A673 (cell line): ENCODE results near the gene ZBTB45.
"Not testable (repeated sequence)": the region's sequence is repeated elsewhere in the genome, so short reads cannot be mapped to it uniquely, and the experiment has no call there.

Experiments
- EZH2 ChIP-seq: fragments of 200-600 bp; sonication (generic); IDR thresholded peaks from 2 replicates; pipeline ENCODE4 v1.6.1; 2017; ENCODE audit warnings: borderline replicate concordance, low read depth, mild to moderate bottlenecking, mixed read lengths, antibody characterized with exemption, low read length; ENCODE audit not compliant: poor library complexity, severe bottlenecking
- TF ChIP-seq, protein P1 (sequence below): fragments of 300-800, 200-600 bp; sonication (generic); conservative IDR thresholded peaks from 2 replicates; pipeline ENCODE4 v1.5.1; 2017; ENCODE audit warnings: low read depth, mild to moderate bottlenecking, antibody characterized with exemption, low read length, moderate library complexity, mixed read lengths

DNA sequence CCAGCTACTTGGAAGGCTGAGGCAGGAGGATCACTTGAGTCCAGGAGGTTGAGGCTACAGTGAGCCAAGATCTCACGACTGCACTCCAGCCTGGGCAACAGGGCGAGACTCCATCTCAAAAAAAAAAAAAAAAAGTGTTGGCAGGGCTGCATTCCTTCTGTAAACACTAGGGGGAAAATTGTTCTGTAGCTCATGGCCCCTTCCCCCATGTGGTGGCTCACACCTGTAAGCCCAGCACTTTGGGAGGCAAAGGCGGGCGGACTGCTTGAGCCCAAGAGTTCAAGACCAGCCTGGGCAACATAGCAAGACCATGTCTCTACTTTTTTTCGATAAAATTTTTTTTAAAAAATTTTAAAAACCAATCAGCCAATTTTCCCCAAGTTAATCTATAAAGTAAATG is 35.3 kb downstream of the ZBTB45 start:
- not testable (repeated sequence) for TF ChIP-seq EZH2
- TF ChIP-seq, protein P1, sequence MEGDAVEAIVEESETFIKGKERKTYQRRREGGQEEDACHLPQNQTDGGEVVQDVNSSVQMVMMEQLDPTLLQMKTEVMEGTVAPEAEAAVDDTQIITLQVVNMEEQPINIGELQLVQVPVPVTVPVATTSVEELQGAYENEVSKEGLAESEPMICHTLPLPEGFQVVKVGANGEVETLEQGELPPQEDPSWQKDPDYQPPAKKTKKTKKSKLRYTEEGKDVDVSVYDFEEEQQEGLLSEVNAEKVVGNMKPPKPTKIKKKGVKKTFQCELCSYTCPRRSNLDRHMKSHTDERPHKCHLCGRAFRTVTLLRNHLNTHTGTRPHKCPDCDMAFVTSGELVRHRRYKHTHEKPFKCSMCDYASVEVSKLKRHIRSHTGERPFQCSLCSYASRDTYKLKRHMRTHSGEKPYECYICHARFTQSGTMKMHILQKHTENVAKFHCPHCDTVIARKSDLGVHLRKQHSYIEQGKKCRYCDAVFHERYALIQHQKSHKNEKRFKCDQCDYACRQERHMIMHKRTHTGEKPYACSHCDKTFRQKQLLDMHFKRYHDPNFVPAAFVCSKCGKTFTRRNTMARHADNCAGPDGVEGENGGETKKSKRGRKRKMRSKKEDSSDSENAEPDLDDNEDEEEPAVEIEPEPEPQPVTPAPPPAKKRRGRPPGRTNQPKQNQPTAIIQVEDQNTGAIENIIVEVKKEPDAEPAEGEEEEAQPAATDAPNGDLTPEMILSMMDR = not testable (repeated sequence)
